Left ventricle myocardium inferior (tissue), 1 donor: ENCODE data around the gene CD300C. TPM values are rescaled to one million over a fixed set of nuclear protein-coding genes. Genes with fewer than 3 reads are reported as not detected.

ENCODE experiments used
- DNase-seq: peaks from one replicate; pipeline ENCODE4 v3.0.0-alpha.2; 2020
- H3K27ac ChIP-seq: fragments of 200-600 bp; replicated peaks from 2 replicates; pipeline ENCODE4 v1.8.0; 2021
- H3K27me3 ChIP-seq: fragments of 200-600 bp; 2 replicates; pipeline ENCODE4 v1.8.0; 2021; ENCODE audit warnings: low read depth
- H3K36me3 ChIP-seq: fragments of 200-600 bp; 2 replicates; pipeline ENCODE4 v1.8.0; 2021
- H3K4me1 ChIP-seq: fragments of 200-600 bp; 2 replicates; pipeline ENCODE4 v1.8.0; 2021
- H3K4me3 ChIP-seq: fragments of 200-600 bp; 2 replicates; pipeline ENCODE4 v1.8.0; 2021; ENCODE audit warnings: mild to moderate bottlenecking, moderate library complexity
- H3K9me3 ChIP-seq: fragments of 200-600 bp; replicated peaks from 2 replicates; pipeline ENCODE4 v1.8.0; 2021
- CTCF ChIP-seq: fragments of 200-600 bp; IDR thresholded peaks from 2 replicates; pipeline ENCODE4 v1.8.0; 2021; ENCODE audit warnings: antibody characterized with exemption, mild to moderate bottlenecking, borderline replicate concordance
- intact Hi-C: fragments of 100-400 bp; cut with micrococcal nuclease; formaldehyde crosslinking; loops from one replicate; pipeline ENCODE4 v1.11.0; 2022
- total RNA-seq: library from RNA; stranded (reverse); fragmentation: NEBNext Ultra II Directional; extraction: Animal tissue kit (Norgen Biotek cat#: 25700); gene quantifications from one replicate; pipeline ENCODE4 v1.2.1, GENCODE V29; 2021
- donor health status: DM: no; HTN: yes; CAD: no; lungs with severe emphysema.

Gene CD300C
- total RNA-seq, 1 donor from 2014 or later: 0.71 TPM

- intact Hi-C loops: no loop called here
- Histone ChIP-seq H3K4me3 (no peak overlapping the region), H3K36me3 (no peaks in the 10 kb centered on the region), H3K4me1 (no peaks in the 10 kb centered on the region), H3K9me3 (no peaks in the 10 kb centered on the region), H3K27ac (no peak overlapping the region), H3K27me3 (peaks cover 53% of the 10 kb centered on the region)
- no peak for DNase-seq
- TF ChIP-seq CTCF: no peak
Observed at GRCh38 chr17:74573169-74573568, 27.3 kb upstream of the CD300C start.

GRCh38 chr17:74571621-74572270, 25.8 kb upstream of the CD300C start:
- intact Hi-C loops: no loop called here
- no peak overlapping the region for H3K27ac ChIP-seq

DNA sequence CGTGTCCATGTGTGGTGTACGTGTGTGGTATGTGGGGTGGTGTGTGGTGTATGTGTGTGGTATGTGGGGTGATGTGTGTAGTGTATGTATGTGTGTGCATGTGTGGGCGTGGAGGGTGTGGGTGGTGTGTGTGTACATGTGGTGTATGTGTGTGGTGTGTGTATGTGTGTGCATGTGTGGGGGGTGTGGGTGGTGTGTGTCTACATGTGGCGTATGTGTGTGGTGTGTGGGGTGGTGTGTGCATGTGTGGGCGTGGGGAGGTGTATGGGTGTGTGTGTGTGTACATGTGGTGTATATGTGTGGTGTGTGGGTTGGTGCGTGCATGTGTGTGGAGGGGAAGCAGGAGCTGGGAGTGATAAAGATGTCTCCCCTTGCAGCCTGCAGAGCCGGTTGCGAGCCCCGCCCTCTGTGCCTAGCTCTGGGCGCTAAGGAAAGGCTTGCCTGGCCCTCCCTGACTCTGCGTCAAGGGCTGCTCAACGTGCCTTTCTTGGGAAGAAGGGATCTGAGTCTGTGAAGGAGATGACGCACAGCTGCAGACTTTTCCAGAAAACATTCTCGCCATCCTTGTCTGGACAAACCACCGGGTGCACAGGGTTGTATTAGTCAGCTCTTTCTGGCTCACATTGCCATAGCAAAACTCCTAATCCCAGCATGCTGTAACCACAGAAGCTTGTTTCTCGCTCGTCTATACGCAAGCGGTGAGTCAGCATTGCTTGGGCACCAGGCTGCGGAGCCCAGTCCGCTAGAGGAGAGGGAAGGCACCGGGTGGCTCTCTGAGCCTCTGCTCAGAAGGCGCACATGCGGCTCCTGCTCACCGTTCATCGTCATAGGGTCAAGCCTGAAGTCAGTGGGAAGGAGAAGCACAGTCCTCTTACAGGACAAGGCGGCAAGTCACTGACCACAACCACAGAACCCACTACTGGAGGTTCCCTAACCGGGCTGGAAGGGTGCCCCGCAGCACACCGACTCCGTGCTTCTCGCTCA, 23.4 kb upstream of the CD300C start:
- DNase-seq: no peak
- intact Hi-C loops: no loop called here

More at GRCh38 chr17:74571621-74572270, 25.8 kb upstream of the CD300C start:
- Histone ChIP-seq H3K4me3 (no peak overlapping the region), H3K27me3 (peaks cover 53% of the 10 kb centered on the region), H3K36me3 (no peaks in the 10 kb centered on the region), H3K9me3 (no peaks in the 10 kb centered on the region), H3K4me1 (no peaks in the 10 kb centered on the region)
- DNase-seq: no peak
- TF ChIP-seq CTCF: no peak

GRCh38 chr17:74568106-74568873, 22.4 kb upstream of the CD300C start:
- no peaks in the 10 kb centered on the region for H3K36me3 ChIP-seq
- H3K27me3 ChIP-seq: peaks cover 56% of the 10 kb centered on the region
- intact Hi-C loops: no loop called here
- H3K4me3 ChIP-seq: no peak overlapping the region
- no peaks in the 10 kb centered on the region for H3K9me3 ChIP-seq
- no peak for TF ChIP-seq CTCF
- no peak for DNase-seq
- H3K4me1 ChIP-seq: no peaks in the 10 kb centered on the region
- no peak overlapping the region for H3K27ac ChIP-seq

More for the DNA sequence above, 23.4 kb upstream of the CD300C start:
- no peak overlapping the region for H3K4me3 ChIP-seq
- H3K9me3 ChIP-seq: no peaks in the 10 kb centered on the region
- peaks cover 53% of the 10 kb centered on the region for H3K27me3 ChIP-seq
- H3K4me1 ChIP-seq: no peaks in the 10 kb centered on the region
- H3K36me3 ChIP-seq: no peaks in the 10 kb centered on the region
- no peak for TF ChIP-seq CTCF
- H3K27ac ChIP-seq: no peak overlapping the region

GRCh38 chr17:74567397-74567796, 21.5 kb upstream of the CD300C start, which contains the start of gene CD300H:
Gene CD300H (minus strand): TSS chr17:74567509.
- H3K36me3 ChIP-seq: no peaks in the 10 kb centered on the region
- no peak for DNase-seq
- TF ChIP-seq CTCF: no peak
- H3K4me1 ChIP-seq: no peaks in the 10 kb centered on the region
- H3K4me3 ChIP-seq: no peak within 1 kb of the TSS
- H3K9me3 ChIP-seq: no peaks in the 10 kb centered on the region
- H3K27me3 ChIP-seq: peaks cover 64% of the 10 kb centered on the region
- H3K27ac ChIP-seq: no peak within 1 kb of the TSS
- intact Hi-C loops: no loop called here
